ENCODE results near the gene CUL4A.

- TF ChIP-seq PRDM1 (tag by site-specific recombination; IDR thresholded peaks at IDR 0.05) (no peak), CTCF (tag by site-specific recombination; IDR thresholded peaks at IDR 0.05) (no peak), PRDM10 (tag by site-specific recombination; IDR thresholded peaks at IDR 0.05) (no peak), ZNF785 (tag by site-specific recombination; IDR thresholded peaks at IDR 0.05) (no peak), ZNF473 (tag by site-specific recombination; IDR thresholded peaks at IDR 0.05) (no peak), ZNF692 (tag by site-specific recombination; IDR thresholded peaks at IDR 0.05) (no peak), SP2 (tag by site-specific recombination; IDR thresholded peaks at IDR 0.05) (no peak), ZNF621 (tag by site-specific recombination; IDR thresholded peaks at IDR 0.05) (no peak), RBAK (tag by site-specific recombination; IDR thresholded peaks at IDR 0.05) (no peak), ZNF274 (IDR thresholded peaks at IDR 0.05; ENCODE audit: low read length) (no peak), ZNF274 (tag by site-specific recombination; IDR thresholded peaks at IDR 0.05; ENCODE audit: borderline replicate concordance) (no peak), ZNF114 (tag by site-specific recombination; IDR thresholded peaks at IDR 0.05) (no peak), ZNF184 (tag by site-specific recombination; IDR thresholded peaks at IDR 0.05) (no peak), ZBTB48 (tag by site-specific recombination; IDR thresholded peaks at IDR 0.05) (no peak), ZNF302 (tag by site-specific recombination; IDR thresholded peaks at IDR 0.05; ENCODE audit: low read depth) (no peak)
Measured at GRCh38 chr13:113243847-113244246, 34.4 kb downstream of the CUL4A start.
